DLD1 (cell line): Measurements from ENCODE around the gene TUBB1.

Source experiments
- in situ Hi-C: cut with HindIII; loops from 2 replicates; pipeline ENCODE4 v1.10.0; 2017; ENCODE audit warnings: low sequenced_read_pairs

The TUBB1 gene

GRCh38 chr20:59037386-59037785, 18.2 kb downstream of the TUBB1 start:
- in situ Hi-C loops, result no loop called here

GRCh38 chr20:59039233-59039632, 20.0 kb downstream of the TUBB1 start:
- in situ Hi-C loops, result no loop called here

- in situ Hi-C loops, result loop anchor here (5.0 kb wide), 1 partner anchor 68 kb away; no protein-coding TSS in a partner anchor
Observed at GRCh38 chr20:59040667-59041066, 21.4 kb downstream of the TUBB1 start.

DNA sequence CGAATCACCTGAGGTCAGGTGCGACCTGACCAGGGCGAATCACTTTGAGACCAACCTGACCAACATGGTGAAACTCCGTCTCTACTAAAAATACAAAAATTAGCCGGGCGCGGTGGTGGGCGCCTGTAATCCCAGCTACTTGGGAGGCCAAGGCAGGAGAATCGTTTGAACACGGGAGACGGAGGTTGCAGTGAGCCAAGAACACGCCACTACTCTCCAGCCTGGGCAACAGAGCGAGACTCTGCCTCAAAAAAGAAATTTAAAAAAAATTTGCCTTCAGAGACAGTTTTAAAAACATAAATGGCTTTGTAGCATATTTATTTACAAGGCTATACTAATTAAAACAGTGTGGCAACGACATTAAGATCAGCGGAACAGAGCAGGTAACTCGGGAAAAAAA, 22.3 kb downstream of the TUBB1 start:
- in situ Hi-C loops, result loop anchor here (5.0 kb wide), 1 partner anchor 69 kb away; no protein-coding TSS in a partner anchor

DNA sequence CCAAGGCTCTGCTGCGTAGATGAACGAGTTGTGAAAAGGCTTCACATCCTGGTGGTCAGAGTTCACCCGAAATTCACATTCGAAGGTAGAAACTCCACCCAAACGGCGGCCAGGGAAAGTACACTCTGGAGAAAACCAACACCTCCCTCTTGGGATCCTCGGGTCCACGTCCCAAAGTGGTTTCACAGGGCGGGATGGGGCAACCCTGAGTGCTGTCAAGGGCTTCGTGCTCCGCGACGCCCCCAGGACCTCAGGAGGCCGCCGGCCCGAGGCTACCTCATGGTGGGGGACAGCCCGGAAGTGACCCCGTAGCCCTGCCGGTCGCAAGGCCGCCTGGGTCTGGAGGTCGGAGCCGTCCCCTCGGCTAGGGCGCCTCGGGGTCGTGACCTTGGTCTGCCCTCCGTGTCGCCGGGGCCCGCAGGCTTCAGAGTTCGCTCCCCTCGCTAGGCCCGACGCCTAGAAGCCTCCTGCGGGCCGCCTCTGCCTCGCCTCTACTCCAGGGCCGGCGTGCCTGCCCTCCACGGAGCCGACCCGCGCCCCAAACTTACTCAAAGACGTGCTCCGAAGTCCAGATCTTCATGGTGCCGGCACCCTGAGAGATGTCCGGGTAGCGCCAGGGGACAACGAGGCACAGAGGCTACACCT, 23.0 kb downstream of the TUBB1 start, which contains the start of gene PRELID3B:
PRELID3B (minus strand) TSS at position 636 of the 645 bp plus-strand sequence; CDS start at position 580, 56 bp downstream.
- in situ Hi-C loops, result loop anchor here (5.0 kb wide), 1 partner anchor 70 kb away; no protein-coding TSS in a partner anchor

- in situ Hi-C loops, result loop anchor here (5.0 kb wide), 1 partner anchor 71 kb away; no protein-coding TSS in a partner anchor
Observed at GRCh38 chr20:59042796-59043631, 23.8 kb downstream of the TUBB1 start.

DNA sequence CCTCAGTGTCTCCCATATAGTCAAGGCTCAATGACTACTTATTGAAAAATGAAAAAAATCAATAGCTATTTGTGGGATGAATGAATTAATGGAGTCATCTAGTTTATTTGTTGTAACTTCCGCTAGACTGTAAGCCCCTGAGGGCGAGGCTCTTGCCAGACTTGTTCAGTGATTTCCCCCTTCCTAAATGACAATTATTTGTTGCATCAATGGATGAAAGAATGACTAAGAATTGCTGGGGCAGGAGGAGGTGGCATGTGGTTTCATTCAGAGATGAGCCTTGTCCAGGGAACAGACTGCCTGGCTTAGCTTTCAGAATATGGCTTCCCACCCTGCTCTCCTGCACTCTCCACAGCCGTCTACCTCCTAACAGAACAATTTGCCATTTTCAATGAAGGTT, 24.5 kb downstream of the TUBB1 start:
- in situ Hi-C loops, result loop anchor here (5.0 kb wide), 1 partner anchor 71 kb away; no protein-coding TSS in a partner anchor

GRCh38 chr20:59044295-59044694, 25.1 kb downstream of the TUBB1 start:
- in situ Hi-C loops, result loop anchor here (5.0 kb wide), 1 partner anchor 72 kb away; no protein-coding TSS in a partner anchor

- in situ Hi-C loops, result loop anchor here (5.0 kb wide), 1 partner anchor 72 kb away; no protein-coding TSS in a partner anchor
Observed at GRCh38 chr20:59044796-59045195, 25.6 kb downstream of the TUBB1 start.

DNA sequence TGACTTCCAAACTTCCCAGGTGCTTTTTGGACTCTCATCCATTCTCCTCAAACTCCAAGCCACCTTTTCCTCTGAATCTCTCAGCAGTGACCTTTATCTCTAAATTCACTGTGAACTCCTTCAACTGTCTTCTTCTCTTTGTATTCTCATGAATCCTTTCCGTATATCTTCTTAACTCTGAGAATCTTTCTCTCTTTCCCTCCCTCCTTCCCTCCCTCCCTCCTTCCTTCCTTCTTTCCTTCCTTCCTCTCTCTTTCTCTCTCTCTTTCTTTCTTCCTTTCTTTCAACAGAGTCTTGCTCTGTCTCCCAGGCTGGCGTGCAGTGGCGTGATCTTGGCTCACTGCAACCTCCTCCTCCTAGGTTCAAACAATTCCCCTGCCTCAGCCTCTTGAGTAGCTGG, 27.6 kb downstream of the TUBB1 start:
- in situ Hi-C loops, result no loop called here

- in situ Hi-C loops, result no loop called here
Observed at GRCh38 chr20:59047938-59048680, 28.9 kb downstream of the TUBB1 start.

DNA sequence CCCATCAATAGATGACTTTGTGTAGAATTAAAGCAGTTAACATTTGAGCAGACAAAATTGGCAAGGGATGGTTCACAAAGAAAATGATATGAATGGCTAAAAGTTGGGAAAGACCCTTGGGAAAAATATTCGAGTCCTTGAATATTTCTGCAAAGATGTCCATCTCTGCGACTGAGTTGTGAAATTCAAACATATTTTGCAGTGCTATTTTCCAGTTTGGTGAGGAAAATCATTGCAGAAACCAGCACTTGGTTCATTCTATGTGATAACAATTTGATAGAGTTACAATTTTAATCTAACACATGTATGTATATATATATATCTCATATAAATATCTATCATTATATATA, 29.4 kb downstream of the TUBB1 start:
- in situ Hi-C loops, result no loop called here

GRCh38 chr20:59050437-59050836, 31.2 kb downstream of the TUBB1 start:
- in situ Hi-C loops, result no loop called here

DNA sequence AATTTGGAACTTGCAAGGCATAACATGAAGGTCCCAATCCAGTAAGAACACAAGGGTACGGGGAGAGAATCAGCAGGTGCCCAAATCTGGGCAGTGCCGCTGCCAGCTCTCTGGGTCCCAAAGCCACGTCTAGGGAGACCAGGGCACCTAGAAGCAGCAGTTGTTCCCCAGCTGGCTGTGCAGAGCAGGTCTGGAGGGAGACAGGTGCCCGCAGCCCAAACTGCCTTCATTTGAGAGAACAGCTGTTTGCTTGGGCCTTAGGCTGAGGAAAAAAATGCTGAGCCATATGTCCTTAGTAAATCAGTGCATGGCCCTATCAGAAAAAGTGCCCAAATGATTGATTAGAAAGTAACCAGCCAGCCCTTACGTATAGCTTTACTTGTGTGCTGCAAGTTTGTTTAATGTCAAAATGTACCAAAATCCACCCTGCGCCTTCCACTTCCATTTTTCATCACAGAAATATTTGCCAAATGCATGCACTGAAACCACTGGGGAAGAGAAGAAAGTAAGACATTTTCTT, 32.5 kb downstream of the TUBB1 start:
- in situ Hi-C loops, result no loop called here

- in situ Hi-C loops, result no loop called here
Observed at GRCh38 chr20:59055302-59055701, 36.1 kb downstream of the TUBB1 start.

- in situ Hi-C loops, result no loop called here
Observed at GRCh38 chr20:59062081-59062480, 42.9 kb downstream of the TUBB1 start.

DNA sequence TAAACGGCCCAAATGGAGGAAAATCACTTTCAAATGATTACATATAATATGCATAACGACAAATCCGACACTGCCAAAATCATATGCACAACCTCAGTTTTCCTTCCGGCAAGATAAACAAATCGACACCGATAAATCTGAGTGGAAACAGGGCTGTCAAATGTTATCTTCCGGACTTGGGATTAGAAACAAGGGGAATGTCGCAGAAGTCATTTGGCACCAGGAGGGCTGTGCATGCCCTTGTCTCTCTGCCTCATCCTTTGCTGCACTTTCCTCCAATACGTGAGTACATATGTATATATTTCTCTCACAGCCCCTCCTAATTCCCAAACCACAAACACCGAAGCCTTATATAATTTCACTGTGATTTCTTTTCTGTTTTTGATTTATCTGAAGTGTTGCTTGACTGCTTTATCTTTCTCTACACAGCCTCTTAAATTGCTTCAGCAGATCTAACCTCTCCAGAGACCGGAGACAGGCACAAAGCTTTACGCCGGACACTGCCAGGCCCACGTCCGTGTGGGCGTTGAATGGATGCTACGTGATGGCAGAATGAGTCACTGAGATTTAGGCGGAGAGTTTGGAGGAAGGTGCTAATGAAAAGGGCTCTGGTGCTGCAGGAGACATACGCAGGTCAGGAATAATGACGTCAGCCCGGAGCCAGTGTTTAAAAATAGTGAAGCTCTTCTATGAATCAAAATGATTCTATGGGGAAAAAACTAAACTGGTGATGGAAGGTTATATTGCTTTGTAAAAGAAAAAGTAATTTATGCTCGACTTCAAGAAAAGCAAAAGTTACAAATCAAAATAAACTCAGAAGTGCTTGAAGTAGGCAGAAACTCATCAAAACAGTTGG, 44.4 kb downstream of the TUBB1 start:
- in situ Hi-C loops, result no loop called here

- in situ Hi-C loops, result no loop called here
Observed at GRCh38 chr20:59064214-59064722, 45.0 kb downstream of the TUBB1 start.

- in situ Hi-C loops, result no loop called here
Observed at GRCh38 chr20:59068534-59068933, 49.3 kb downstream of the TUBB1 start.

GRCh38 chr20:59069026-59069425, 49.8 kb downstream of the TUBB1 start:
- in situ Hi-C loops, result no loop called here
